Measurements from ENCODE around the gene ERBB4.
A peak's percentile ranks its signal among the peaks of the same experiment; 100 is the strongest.
"Not testable (repeated sequence)": the region's sequence is repeated elsewhere in the genome, so short reads cannot be mapped to it uniquely, and the experiment has no call there.

Gene ERBB4

DNA sequence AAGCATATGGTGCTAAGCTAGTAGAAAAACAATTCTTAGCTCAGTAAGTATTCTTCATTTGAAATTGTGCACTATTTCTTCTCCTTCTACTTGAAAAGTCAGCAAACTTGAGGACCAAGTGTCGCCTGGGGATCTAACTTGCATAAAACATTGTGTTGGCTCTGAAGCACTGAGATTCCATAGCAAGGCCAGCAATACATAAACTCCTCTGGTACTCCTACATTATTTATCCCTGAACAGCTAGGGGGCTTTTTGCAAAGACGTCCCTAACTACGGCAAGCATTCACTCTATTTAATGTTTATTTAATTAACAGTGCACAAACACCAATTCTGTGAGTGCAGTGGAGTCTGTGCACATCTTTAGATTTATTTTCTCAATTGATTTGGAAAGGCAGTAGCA is 392.2 kb downstream of the ERBB4 start:
- no peak for DNase-seq (ENCODE audit: low spot score)

DNA sequence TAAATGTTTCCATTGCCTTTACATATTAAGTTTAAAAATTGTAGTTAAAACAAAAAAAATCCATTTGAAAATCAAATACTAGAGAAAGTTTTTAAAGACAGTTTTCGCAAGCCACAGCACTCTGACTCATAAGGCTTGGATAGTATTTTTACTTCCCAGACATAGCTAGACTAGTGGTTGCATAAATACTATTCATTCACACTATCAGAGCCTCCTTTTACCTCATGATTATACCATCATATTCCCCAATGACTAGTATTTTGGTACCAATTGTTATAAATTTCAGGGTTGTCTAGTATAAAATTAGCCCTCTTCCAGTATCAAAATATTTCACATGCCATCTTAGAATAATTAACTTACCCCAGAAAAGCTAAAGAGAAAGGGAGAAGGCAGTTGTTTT is 393.5 kb downstream of the ERBB4 start:
- peak; percentile 8 for DNase-seq (ENCODE audit: low spot score)

DNA sequence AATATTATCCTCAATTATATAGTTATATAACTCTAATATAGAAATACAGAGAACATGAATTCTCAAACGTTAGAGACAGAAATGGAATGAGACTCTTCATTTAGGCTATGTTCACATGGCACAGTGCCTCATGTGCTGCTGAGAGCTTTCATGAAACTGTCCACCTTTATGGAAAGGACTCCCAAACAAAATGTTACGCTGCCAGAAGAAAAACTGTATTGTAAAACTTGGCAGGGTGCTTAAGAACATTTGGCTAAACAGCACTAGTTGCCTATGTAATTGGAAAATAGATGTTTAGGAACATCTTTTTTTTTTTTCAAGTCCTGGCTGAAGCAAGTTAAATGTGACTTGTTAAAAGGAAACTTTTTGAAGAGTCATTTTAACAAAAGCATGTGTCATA is 396.0 kb downstream of the ERBB4 start:
- DNase-seq (ENCODE audit: low spot score), result no peak

DNA sequence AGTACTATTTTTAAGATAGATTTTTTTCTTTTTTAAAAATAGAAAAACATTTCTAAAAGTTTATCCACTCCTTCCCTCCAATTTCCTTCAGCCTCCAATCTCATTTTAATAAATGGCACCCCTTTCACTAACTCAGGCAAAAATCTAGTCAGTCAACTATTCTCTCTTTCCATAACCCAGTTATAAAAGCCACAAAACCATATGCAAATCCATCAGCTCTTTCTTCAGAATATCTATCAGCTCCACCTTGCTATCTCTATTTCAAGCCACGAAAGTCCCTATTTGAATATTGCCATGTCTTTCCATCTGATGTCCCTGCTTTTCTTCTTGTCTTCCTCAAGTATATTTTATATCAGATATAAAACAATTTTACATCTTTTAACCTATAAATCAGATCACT is 397.1 kb downstream of the ERBB4 start:
- DNase-seq (ENCODE audit: low spot score), result no peak

DNA sequence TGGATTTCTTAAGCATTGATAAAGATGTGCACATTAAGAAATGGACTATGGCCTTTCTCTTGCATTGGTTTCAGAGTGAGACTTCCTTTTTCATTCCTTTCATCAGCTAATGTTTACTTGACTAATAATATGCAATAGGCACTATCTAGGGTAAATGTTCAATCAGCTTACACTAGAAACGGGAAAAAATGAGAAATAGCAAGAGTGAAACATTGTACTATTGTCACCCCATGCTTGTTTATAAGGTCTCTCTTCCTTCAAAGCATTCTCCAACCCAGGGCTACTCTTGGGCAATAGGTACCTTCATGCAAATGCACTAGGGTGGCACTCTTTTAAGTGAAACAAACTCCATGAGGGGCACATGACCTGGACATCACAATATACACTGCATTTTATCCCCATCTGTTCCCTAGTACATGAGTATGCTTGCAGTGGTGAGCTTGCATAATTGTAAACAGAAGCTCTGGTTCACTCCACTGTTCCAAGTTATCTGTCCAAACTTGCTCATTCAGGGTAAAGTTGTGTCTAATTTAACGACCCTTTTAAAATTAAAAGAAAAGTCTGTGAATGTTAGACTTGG is 402.3 kb downstream of the ERBB4 start:
- DNase-seq (ENCODE audit: low spot score), result no peak

DNA sequence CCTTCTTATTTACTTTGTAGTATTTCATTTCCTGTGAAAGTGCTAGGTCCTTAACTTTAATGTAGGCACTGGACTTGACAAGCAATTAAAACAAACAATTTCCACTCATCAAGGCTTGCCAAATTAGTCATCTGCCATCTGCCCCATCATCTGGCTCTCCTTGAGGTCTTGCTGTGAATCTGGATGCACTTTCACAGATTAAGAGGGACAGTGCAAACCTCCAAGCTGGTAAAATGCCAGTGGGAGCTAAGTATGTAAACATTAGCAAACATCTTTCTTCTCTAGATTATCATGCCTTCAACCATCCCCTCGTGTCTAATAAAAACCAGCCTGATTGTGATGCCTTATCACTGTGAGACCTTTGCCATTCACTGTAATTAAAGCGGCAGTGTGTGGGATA is 402.9 kb downstream of the ERBB4 start:
- DNase-seq (ENCODE audit: low spot score), result no peak

DNA sequence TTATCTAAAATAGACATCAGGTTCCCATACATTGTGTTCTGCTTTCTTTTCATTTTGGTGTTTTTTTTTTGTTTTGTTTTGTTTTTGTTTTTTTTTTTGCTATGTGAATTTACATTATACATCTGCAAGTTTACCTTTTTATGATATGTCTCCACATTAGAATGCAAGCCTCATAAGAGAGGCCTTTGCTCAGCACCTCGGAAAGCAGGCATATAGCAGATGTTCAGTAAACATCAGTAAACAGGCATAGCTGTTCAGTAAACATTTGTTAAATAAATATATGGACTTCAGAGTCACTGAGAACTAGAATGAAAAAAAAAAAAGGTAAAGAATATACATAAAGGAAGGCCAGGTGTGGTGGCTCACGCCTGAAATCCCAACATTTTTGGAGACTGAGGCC is 405.3 kb downstream of the ERBB4 start:
- no peak for DNase-seq (ENCODE audit: low spot score)

DNA sequence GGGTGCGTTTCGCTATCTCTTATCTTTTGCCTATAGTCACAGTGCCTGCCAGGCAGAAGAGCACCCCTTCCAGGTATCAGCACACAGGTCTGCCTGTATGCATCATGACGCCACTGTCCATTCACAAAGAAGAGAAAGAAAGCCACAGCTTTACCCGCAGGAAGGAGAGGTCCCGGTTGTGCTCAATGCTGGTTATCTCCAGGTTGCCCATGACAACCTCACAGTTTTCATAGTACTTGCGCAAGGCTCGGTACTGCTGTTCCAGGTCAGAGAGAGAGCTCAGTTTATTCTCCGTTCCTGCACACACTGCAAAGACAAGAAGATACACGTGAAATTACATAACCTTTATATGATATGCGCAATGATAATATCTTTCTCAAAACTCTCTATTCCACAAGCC is 414.0 kb downstream of the ERBB4 start:
- no peak for DNase-seq (ENCODE audit: low spot score)

DNA sequence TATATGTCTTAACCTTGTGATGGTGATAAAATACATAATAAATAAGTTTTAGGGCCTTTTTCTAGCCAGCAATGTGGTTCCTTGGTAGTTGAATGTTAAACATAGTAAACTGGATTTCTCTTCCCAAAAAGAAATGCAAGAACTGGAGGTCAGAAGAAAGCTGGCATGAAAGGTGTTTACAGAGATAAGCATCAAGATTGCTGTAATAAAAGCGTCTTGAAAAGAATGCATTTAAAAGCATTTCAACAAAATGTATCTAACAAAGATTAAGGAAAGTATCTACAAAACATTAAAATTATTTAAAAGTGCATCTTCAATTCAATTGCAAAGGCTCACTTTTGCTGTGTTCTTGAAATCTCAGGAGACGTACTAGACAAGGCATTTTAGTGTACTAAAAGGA is 419.0 kb downstream of the ERBB4 start:
- no peak for DNase-seq (ENCODE audit: low spot score)

DNA sequence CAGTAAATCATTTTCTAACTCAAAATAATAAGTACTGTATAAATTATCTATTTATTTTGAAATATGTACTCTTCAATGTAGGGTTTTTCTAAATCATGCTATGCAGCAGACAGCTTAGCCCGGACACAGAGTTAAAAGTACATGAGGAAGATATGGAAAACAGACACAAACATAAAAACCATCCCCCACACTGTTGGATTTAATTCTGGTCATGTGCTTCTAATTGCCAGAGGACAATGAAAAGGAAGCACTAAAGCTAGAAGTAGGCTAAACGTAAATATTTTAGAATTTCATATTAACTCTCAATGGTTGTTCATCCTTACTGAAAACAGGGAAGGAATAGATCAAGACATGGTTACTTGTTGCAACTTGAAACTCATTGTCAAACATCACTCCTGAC is 420.7 kb downstream of the ERBB4 start:
- DNase-seq (ENCODE audit: low spot score), result no peak

DNA sequence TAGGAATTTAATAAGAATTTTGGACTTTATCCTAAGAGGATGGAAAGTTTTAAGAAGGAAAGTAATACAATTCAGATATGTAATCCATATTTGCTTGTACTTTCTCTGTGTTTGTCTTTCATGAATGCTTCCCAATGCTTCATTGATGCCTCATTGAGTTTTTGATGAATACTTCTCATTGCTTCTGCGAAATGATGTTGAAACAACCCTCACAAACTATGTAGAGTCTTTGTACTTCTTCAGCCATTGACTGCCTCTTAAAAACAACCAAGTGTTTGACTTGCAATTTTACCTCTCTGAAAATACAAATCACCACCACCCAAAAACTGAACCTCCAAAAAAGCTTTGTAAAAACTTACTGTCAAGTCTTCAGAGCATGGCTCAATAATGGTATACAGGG is 424.1 kb downstream of the ERBB4 start:
- no peak for DNase-seq (ENCODE audit: low spot score)

DNA sequence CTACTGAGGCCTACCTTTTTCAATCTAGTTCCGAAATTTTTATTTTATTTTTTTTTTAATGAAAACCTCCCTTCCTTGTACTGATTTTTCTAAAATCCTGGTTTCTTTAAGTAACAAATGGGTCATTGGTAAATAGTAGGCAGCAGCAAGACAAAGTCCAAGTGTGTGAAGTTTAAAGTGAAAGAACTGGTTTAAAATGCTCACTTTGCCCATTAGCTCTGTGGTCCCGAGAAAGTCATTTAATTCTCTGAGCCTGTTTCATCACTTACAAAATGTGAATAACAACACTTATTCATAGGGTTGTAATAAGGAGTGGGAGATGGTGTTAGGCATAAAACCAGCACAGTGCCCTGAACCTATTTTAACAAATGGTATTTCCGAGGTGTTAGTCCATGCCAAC is 426.2 kb downstream of the ERBB4 start:
- no peak for DNase-seq (ENCODE audit: low spot score)

DNA sequence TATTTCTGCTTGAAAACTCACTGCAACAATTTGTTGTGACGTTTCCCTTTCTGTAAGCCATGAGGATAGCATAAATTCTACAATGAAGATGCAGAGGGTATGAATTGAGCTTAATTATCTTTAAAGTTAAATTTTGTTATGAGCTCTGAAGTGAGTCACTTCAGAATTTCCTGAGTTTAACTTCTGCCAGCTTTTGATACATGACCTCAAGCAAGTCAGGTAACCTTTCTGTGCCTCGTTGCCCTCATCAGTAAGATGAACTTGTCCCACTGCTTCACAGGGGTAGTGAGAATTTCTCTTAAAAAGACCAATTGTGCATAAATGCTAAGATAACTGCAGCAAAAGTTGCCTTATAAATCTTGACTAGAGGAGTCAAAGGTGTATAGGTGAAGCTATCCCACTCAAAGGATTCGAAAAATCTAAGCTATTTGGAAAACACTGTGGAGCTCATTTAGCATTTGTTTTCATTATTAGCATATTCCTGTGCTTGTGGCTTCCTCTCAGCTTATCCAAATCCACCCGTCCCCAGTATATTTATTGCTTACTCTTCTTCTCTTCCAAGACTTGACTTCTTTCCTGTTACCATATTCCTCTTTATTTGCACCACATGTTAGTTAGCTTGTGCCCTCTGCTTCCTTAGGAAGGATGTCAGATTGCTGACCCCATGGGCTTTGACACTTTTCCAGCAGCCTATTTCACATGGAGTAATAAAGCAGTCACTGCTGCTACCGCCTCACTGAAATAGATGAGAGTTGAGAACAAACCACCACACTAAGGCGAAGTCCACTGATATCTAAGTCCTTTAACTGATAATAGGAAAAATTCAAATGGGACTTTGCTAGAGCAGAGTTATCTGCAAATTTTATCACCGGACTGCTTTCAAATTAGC is 428.6 kb downstream of the ERBB4 start:
- DNase-seq (ENCODE audit: low spot score), result no peak

DNA sequence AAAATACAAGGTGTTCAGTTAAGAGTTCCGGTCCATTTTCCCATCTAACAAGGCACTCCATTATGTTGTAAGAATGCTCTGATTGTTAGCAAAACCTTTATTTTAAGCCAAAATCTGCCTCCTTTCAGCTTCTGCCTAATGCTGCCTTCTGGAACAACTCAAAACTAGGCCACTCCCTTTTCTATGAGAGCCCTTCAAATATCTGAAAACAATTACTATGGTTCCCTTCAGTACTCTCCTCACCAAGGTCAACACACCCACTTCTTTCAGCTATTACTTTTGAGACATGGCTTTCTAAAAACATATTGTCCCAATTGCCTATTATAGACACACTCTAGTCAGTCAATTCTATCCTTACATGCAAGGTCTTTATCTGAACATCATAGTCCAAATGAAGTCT is 429.4 kb downstream of the ERBB4 start:
- no peak for DNase-seq (ENCODE audit: low spot score)

DNA sequence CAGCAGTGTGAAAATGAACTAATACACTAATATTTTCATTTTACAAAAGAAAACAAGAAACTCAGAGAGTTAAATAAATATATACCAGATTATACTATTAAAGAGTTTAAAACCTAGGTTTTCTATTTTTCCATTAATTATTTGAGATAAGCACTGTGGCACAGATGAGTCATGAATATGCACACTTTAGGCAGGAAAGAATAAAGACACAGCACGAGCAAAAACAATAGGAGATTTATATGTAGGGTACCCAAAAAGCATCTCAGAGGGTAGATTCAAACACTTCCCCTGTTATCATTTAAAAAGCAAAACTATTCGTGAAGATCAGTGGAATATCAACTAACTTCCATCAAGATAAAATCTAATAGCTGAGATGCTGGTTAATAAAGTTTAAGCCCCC is 430.6 kb downstream of the ERBB4 start:
- no peak for DNase-seq (ENCODE audit: low spot score)

DNA sequence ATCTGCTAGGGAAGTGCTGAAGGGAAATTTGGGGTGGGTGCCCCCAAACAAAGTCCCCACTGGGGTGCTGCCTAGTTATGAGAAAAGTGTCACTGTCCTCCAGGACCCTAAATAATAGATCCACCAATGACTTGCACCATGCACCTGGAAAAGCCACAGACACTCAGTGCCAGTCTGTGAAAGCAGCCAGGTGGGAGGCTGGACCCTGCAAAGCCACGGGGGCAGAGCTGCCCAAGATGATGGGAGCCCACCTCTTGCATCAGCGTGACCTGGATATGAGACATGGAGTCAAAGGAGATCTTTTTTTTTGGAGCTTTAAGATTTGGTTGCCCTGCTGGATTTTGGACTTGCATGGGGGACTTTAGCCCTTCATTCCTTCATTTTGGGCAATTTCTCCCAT is 431.6 kb downstream of the ERBB4 start:
- DNase-seq (ENCODE audit: low spot score), result no peak

DNA sequence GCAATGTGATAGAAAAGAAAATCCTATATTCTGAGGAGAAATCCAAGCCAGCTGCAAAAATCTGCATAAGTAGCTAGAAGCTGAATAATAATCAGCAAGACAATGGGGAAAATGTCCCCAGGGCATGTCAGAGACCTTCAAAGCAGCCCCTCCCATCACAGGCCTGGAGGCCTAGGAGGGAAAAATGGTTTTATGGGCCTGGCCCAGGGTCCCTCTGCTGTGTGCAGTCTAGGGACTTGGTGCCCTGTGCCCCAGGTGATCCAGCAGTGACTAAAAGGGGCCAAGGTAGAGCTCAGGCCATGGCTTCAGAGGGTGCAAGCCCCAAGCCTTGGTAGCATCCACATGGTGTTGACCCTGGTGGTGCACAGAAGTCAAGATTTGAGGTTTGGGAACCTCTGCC is 432.1 kb downstream of the ERBB4 start:
- not testable (repeated sequence) for DNase-seq (ENCODE audit: low spot score)

DNA sequence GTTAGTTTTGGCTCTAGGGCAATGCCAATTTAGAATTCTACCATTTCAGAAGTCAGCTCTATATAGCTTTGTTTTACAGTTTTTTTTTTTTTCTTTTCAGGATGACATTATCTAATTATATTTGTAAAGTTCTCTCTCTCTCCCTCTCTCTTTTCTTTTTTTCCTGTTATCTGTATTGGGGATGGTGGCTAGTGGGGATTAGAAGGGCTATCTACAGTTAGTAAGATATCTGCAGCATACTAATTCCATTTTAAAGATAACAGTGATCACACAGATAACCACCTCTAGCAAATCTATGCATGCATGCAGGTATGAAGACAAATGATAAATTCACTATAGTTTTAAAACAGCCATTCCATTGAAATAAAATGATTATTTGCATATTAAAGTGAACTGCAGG is 438.9 kb downstream of the ERBB4 start:
- no peak for DNase-seq (ENCODE audit: low spot score)

DNA sequence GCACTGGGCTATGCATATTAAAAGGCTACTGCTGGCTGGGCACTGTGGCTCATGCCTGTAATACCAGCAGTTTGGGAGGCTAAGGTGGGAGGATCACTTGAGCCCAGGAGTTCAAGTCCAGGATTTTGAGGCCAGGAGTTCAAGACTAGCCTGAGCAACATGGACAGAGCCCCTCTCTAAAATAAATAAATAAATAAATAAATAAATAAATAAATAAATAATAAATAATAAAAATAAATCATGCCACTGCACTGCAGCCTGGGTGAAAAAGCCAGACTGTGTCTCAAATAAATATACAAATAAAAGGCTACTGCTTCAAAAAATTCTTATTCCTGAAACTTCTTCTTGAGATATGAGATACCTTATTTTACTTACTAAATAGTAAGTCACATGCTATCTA is 439.6 kb downstream of the ERBB4 start:
- DNase-seq (ENCODE audit: low spot score), result no peak

DNA sequence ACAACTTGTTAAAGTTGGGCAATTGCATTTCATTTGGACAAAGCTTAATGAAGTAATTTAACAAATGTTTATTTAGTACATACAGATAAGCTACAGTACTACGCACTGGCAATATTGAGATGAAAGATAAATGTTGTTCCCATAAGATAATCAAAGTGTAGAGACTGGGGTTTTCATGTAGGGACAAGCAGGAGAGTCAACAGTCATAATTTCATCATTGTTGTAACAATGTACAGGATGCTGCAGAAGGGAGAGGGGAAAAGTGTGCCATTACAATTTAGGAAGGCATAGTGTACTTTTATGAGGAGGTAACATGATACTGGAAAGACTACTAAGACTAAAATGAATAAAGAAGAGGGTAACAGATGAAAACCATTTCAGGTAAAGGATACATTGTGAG is 441.6 kb downstream of the ERBB4 start:
- no peak for DNase-seq (ENCODE audit: low spot score)

DNA sequence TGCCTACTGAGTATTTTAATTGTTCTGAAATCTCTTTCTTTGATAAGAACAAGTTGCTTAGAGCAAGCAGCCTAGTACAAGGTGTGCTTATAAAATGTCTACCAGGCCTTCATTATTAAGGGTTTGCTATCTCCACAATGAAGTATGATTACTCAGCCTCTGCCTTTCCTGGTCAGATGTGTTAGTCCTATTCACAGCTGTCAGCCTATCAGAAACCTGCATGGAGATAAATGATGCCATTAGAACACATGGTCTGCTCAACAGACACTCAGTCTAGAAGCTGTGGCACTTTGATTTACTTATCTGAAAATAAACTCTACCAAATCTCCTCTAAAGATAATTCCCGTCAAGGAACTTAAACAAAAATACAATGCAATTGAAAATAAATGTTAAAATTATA is 448.7 kb downstream of the ERBB4 start:
- no peak for DNase-seq (ENCODE audit: low spot score)

DNA sequence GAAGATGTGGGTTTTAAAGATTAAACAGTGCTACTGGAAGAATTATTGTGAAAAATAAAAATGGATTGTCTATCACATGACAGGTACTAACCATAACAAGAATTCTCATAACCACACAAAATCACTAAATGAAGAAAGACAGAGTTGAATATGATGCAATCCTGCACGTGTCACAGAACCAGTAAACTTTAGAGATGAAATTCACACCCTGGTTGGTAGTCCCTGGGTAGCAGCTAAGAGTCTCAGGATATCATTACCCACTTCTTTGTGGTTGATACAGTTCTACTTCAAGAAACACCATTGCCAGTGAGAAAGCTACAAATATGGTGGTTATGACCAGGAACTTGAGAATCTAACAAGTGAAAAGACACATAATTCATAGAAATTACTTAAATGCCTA is 450.2 kb downstream of the ERBB4 start:
- DNase-seq (ENCODE audit: low spot score), result no peak

DNA sequence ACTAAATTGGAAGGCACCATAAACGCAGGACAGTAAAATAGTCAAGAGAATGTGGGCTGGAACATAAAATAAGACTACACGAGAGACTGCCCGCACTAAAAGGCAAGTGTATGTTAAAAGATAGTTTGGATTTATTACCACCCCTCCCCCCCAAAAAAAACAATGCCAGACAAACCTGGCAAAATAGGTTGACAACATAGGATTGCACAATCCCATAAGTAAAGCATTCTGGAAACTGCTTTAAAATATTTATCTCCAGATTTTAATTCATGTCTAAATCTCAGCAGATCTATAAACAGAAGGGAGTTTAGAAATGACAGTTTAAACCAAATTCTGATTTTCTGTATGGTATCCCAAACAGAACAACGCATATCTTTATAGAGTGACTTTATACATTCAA is 455.1 kb downstream of the ERBB4 start:
- DNase-seq (ENCODE audit: low spot score), result no peak

DNA sequence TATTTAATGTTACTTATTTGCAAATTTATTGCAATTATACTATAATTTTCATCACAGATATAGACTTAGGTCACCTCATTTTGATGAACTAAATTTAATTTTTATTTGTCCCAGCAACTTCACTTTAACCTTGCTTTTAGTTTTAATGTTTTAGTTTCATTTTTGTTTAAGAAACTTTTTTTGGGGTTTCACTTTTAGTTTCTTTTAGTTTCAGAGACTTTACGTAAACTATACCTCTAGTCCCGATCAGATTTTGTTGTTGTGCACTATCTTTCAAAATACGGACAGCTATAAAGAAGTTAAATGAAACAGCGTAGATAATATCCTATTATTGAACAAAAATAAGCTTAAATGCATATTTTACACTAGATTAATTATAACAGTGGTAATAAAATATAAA is 460.5 kb downstream of the ERBB4 start:
- no peak for DNase-seq (ENCODE audit: low spot score)
